NCI-H1417 treated with DMSO at 0.1 percent for 48 hours (cell line): ENCODE data around the gene ZRANB1.
A peak's percentile ranks its signal among the peaks of the same experiment; 100 is the strongest.

Source experiments
- DNase-seq: peaks from one replicate; lab custom pipeline; 2025; lab: John Stamatoyannopoulos, UW

The ZRANB1 gene

GRCh38 chr10:125018576-125019143 is 76.7 kb downstream of the ZRANB1 start:
- DNase-seq, result no peak

DNA sequence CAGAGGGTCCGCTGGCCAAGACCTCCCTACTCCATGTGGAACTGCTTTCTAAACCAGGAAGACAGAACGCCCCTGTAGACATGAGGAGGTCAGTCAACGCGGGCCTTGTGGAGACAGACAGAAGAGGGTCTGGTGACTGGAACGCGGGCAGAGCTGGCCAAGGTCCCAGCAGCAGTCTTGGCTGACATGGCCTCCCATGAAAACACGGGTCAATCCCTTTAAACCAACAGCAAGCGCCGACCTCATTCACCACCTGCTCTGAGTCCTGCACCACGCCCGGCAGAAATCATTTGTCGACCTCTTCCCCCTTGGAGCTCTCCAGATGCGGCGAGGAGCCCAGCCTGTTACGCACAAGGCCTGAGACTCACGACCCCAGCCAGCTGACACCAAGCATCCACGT is 78.5 kb downstream of the ZRANB1 start:
- no peak for DNase-seq

GRCh38 chr10:125020871-125021270 is 78.9 kb downstream of the ZRANB1 start:
- DNase-seq, result no peak

- DNase-seq, result no peak
These were observed 79.9 kb downstream of the ZRANB1 start for GRCh38 chr10:125021686-125022344.

- DNase-seq, result no peak
These were observed 80.7 kb downstream of the ZRANB1 start for GRCh38 chr10:125022671-125023070.

DNA sequence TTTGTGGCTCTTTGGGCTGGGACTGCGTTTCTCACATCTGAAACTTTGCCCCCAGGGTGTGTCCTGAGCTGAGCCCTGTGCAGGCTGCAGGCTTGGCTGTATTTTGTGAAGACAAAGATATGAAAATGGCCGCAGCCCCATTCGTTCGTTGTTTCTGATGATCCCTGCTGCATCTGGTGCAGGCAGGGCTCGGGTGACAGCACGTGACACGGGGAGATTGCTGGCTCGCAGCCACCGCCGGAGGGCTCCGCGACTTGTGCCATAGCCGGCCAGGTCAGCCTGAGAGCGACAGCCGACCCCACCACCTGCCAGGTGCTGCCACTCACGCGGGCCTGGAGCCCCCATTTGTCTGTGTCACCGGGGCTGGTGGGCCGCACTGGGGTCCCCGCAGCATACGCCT is 81.3 kb downstream of the ZRANB1 start:
- peak; percentile 1 for DNase-seq

DNA sequence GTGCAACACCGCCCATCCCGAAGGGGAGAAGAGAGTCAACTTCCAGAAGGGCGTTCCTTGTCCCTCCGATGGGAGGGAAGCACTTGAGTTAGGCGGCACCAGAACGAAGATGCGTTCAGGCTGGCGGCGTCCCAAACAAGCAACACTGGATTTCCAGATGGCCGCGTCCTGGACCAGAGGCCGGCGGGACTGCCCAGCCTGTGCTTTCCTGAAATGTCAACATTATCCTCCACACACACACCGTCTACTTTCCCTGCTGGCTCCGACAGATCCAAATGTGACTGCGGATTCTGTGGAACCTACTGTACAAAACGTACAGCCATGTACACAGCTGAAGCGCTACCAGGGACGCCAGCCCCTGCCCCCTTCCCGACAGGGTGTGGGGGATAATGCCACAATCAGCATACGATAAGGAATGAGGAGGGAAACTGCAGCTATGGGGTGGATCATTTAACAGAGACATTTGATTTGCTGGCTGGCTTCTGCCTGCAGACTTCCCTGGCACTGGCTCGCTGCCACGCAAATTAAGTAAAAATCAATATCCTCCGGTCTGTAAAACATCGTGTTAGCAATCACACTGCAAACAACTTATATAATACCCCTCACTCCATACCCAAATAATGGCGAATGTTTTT is 82.1 kb downstream of the ZRANB1 start:
- DNase-seq, result no peak

DNA sequence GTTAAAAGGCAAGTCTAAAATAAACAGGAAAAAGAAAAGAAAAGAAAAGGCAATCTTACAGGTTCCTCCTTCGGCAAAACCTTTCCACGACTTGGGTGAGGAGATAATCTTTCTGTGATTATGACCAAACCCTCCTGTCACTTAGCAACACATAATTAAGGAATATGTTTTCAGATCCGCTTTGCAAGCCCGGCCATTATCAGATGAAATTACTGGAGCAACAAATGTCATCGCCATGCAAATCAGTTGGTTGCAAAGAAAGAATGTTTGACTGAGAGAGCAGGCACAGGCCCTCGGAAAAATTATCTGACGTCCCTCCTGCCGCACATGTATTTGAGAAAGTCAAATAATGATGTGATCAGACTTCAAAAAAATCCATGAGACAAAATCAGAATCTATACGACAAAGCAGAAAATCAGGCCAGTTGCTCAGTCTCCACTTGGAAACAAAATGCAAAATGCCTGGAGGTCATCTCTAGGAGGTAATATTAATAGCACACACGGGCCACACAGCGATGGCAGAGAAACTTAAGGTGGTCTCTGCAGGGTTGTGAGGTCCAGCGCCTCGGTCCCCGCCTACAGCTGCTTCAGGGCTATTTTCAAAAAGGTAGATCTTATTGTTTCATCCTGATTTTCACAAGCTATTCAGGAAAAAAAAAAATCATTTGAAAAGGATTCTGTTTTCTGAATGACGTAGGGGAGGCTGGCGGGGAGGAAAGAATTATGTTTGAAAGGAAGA is 82.7 kb downstream of the ZRANB1 start:
- peak; percentile 38 for DNase-seq

DNA sequence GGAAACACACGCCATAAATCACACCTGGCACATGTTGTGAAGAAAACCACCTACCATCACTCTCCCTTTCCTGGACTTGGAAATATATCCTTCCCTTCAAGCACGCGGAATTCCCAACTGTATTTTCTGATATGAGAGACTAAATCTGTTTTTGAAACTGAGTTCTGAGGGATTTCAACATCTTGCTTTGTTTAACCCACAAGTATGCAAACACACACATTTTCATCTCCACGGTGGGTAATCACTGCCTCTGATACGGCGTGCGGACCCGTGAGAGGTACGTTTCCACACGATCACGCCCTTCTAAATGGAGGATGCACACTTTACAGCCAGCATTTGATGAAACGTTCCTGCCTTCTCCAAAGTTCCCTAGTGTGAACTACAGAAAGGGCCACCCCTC is 83.4 kb downstream of the ZRANB1 start:
- no peak for DNase-seq

DNA sequence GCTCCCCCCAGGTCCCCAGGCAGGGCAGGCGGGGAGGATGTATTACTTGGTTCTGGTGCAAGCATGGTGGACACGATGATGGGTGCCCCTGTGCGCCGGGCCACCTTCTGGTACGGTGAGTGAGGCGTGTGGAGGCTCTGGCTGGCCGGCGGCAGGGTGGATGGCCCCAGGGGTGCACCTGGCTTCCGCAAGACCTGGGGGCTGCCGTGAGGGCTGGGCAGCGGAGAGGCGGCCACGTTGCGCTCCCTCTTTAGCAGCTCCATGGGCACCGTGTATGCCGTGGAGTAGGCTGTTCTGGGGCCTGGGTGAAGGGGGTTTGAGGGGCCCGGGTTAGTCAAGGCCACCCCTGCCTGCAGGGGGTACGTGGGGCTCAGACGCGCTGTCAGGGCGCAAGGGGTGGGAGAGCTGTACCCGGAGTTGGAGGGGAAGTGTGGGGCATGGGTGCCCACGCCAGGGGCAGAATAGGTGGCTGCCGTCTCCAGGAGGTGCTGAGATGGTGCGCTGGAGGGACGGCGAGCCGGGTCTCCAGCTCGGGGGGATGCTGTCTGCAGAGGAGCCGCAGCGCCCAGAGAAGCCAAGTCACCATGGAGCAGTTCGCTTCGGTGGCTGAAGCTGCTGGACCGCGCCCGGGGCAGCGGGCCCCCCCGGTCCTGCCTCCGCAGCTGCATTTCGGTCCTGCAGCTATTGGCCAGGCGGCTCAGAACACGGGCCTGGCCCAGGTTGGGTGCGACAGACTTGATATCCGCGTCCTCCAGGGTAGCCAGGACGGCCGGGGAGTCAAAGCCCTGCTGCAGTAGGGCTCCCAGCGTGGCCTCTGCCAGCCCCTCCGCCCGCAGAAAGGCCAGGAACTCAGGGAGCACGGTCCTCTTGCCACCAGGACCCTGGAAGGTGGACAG is 84.4 kb downstream of the ZRANB1 start:
- DNase-seq, result no peak

DNA sequence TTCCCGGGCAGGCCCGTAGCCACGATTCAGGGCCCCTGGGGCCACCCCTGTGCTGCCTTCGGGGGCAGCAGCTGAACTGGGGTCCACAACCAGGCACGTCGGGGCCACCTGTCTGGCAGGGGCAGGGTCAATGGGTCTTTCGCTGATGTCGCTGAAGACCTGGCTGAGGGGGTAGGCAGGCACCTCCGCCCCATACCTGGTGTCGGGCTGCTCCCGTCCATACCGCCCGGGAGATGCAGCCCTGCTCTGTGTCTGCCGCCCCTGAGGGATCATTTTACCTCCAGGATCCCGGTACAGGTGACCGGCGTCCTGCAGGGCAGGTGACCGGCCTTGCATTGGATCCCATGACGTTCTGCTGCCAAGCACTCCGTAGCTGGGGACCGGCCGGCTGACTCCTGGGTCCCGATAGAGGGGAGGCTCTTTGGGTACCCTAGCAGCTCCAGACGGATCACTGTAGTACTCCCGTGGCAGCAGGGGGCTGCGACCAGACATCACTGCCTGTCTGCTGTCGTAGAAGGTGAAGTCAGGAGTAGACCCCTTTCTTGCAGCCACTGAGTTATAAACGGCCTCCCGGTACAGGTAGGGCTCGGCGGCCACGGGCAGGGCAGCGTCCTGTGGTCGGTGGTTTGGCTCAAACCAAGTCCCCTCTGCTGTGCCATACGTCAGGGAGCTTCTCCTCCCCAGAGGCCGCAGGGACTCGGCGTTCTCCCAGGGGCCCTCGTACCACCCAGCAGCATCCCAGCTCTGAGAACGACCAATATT is 85.2 kb downstream of the ZRANB1 start:
- DNase-seq, result no peak

DNA sequence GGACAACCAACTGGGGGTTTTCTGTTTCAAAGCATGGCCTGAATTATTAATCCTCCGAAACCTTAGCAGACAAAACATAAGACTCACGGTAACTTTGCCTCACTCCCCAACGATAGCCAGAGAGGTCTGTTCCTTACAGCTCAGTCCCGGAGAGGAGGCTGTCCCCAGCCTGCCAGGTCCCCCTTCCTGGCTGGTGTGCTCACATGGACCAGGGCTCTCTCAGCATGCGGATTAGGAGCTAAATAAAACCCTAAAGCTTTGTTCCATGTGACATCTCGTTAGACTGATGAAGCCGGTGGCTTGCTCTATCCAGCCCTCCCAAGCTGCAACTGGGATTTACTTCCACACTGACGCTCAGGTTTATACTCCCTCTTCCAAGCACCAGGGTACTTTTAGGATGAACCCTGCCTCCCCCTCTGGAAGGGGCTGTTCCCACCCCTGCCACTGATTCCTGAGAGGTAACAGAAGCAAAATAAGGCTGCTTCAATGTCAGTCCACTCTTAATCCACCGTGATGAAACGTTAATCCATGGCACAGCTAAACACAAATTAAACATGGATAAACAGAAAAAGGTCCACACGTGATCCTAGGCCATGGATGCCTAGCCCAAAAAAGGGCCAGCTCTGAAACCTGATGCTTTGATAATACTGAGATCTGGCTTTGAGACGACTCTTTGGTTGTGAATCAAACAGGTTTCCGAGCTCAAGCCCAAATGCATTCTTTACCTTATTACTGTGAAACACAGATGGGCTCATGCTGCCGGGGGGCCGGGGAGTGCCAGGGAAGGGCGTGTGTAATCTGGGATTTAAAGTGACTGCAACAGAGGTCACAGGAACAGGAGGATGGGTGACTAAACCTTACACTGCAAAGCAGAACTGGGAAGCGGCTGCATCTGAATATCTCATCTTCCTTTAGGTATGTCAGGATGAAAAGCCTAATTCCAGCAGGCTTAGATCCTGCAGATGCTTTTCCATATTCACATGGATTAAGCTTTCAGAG is 86.2 kb downstream of the ZRANB1 start:
- no peak for DNase-seq

DNA sequence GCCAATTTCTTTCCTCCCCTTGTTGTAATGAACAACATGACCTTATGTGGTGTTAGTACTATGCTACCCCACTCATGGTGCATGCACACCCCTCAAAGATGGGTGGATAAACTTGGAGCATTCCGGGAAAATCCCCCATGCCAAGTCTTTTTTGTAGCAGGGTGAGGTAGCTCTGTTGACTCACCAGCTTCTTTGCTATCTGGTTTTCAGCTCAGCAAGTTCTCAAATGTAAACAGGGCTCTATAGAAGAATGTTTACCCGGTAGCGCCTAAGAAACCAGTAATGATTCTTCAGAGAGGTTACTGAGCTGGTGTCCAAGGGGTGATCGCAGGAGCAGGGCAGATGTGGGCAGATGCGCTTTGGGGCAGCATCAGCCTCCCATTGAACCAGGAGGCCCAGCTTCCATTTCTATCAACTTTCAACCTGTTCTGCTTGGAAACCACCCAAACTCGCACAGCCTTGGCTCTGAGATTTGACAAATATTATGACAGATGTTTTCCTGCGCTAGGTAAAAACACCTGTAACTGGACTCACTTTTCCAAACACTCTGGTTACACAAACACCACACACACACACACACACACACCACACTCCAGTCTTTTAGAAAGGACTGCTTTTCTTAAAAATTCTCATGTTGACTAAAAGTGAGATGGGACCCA is 87.8 kb downstream of the ZRANB1 start:
- DNase-seq, result no peak

GRCh38 chr10:125030567-125031197 is 88.8 kb downstream of the ZRANB1 start:
- no peak for DNase-seq

- no peak for DNase-seq
These were observed 90.6 kb downstream of the ZRANB1 start for GRCh38 chr10:125032474-125033020.

DNA sequence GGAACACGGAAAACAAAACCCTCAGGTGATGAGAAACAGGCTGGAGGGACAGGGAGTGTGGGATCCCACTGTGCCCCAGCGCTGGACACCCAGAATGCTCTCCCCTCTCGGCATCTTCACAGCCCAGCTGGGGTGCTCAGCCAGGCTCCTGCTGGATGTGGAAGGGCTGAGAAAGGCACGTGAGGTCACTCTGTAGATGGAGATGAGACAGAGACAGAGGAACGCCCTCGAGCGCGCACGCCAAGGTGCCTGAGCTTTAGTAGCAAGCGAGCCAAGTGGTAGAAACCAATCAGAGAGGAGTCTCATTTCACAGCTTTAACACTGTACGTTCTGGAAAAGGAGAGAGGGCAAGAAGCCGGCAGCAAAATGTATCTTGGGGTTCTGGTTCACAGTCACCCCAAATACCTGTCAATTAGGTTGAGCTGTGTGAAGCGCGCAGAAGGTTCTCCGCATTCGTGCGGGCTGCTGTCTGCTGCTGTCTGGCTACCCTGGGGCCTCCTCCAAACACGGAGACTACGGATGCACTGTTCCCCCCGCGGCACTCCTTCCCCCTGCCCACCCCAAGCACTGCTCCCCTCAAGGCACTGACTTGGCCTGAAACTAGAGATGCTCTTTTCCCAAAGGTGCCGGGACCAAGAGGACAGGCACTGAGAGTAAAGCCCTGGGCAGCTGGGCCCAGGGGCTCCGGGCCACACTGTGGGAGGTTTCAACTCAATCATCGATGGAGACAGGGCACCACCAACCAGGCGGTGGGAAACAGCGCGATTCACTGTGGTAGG is 91.4 kb downstream of the ZRANB1 start:
- no peak for DNase-seq

- DNase-seq, result no peak
These were observed 92.8 kb downstream of the ZRANB1 start for GRCh38 chr10:125034675-125035074.

DNA sequence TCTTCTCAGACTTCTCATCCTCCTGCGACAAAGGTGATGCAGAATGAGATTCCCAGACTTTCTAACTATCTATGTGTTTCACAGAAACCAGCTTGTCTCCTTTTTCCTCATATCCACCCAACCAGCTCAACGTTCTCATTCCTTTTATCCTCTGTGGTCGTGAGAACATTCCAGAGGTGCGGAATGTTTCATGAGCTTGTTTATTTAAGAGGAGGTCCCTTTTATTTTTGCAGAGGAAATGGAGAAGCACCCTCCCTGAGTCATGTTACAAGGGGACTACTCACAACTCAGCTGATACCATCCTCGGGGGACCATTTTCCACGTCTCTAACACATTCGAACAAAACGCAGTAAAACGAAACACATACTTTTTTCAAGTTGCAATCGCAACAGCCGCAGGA is 93.2 kb downstream of the ZRANB1 start:
- no peak for DNase-seq
